Rectal smooth muscle tissue (tissue), 1 donor: ENCODE results near the gene EVPL.
A peak's percentile ranks its signal among the peaks of the same experiment; 100 is the strongest.

ENCODE experiments used
- H3K27ac ChIP-seq: one replicate; pipeline ENCODE4 v1.7.0; 2013; ENCODE audit warnings: low read depth, low read length, inconsistent platforms
- H3K27me3 ChIP-seq: one replicate; pipeline ENCODE4 v1.7.0; 2013; ENCODE audit warnings: low read length; ENCODE audit not compliant: control insufficient read depth, insufficient read depth
- H3K36me3 ChIP-seq: one replicate; pipeline ENCODE4 v1.7.0; 2013; ENCODE audit warnings: low read length; ENCODE audit not compliant: control insufficient read depth, insufficient read depth
- H3K4me1 ChIP-seq: one replicate; pipeline ENCODE4 v1.7.0; 2013; ENCODE audit warnings: low read length; ENCODE audit not compliant: control insufficient read depth, insufficient read depth
- H3K4me3 ChIP-seq: one replicate; pipeline ENCODE4 v1.7.0; 2013; ENCODE audit warnings: low read length
- H3K9ac ChIP-seq: one replicate; pipeline ENCODE4 v1.7.0; 2013; ENCODE audit warnings: low read length

Gene EVPL

GRCh38 chr17:76040376-76040775 lies 13.3 kb upstream of the EVPL start:
- H3K36me3 ChIP-seq = peaks cover 39% of the 10 kb centered on the region
- H3K9ac ChIP-seq = no peak overlapping the region
- H3K27ac ChIP-seq = peak overlapping the region; percentile 95
- no peak overlapping the region for H3K4me3 ChIP-seq
- peaks cover 37% of the 10 kb centered on the region for H3K4me1 ChIP-seq
- H3K27me3 ChIP-seq = no peaks in the 10 kb centered on the region

GRCh38 chr17:76039121-76039520 lies 12.0 kb upstream of the EVPL start:
- H3K9ac ChIP-seq = no peak overlapping the region
- H3K27ac ChIP-seq = peak overlapping the region; percentile 95
- no peaks in the 10 kb centered on the region for H3K27me3 ChIP-seq
- no peak overlapping the region for H3K4me3 ChIP-seq
- peaks cover 28% of the 10 kb centered on the region for H3K36me3 ChIP-seq
- peaks cover 49% of the 10 kb centered on the region for H3K4me1 ChIP-seq

GRCh38 chr17:76038050-76038449 lies 10.9 kb upstream of the EVPL start:
- Histone ChIP-seq H3K4me1 (peaks cover 60% of the 10 kb centered on the region), H3K4me3 (no peak overlapping the region), H3K27me3 (no peaks in the 10 kb centered on the region), H3K36me3 (peaks cover 25% of the 10 kb centered on the region), H3K9ac (no peak overlapping the region), H3K27ac (peak overlapping the region; percentile 95)

GRCh38 chr17:76036497-76037261 lies 9.6 kb upstream of the EVPL start:
- H3K27me3 ChIP-seq = no peaks in the 10 kb centered on the region
- peaks cover 23% of the 10 kb centered on the region for H3K36me3 ChIP-seq
- H3K9ac ChIP-seq = no peak overlapping the region
- H3K4me3 ChIP-seq = peak overlapping the region; percentile 11
- H3K4me1 ChIP-seq = peaks cover 60% of the 10 kb centered on the region
- H3K27ac ChIP-seq = peak overlapping the region; percentile 95

GRCh38 chr17:76034428-76035350 lies 7.6 kb upstream of the EVPL start:
- Histone ChIP-seq H3K4me1 (peaks cover 49% of the 10 kb centered on the region), H3K9ac (no peak overlapping the region), H3K27ac (peak overlapping the region; percentile 90), H3K4me3 (no peak overlapping the region), H3K36me3 (peaks cover 9% of the 10 kb centered on the region), H3K27me3 (no peaks in the 10 kb centered on the region)

- H3K36me3 ChIP-seq = no peaks in the 10 kb centered on the region
- peak overlapping the region; percentile 90 for H3K27ac ChIP-seq
- no peaks in the 10 kb centered on the region for H3K27me3 ChIP-seq
- no peak overlapping the region for H3K9ac ChIP-seq
- peaks cover 37% of the 10 kb centered on the region for H3K4me1 ChIP-seq
- H3K4me3 ChIP-seq = no peak overlapping the region
These were observed 6.0 kb upstream of the EVPL start for GRCh38 chr17:76033139-76033538.

- Histone ChIP-seq H3K27ac (peak overlapping the region; percentile 90), H3K4me3 (no peak overlapping the region), H3K27me3 (no peaks in the 10 kb centered on the region), H3K9ac (no peak overlapping the region), H3K4me1 (peaks cover 34% of the 10 kb centered on the region), H3K36me3 (no peaks in the 10 kb centered on the region)
These were observed 5.6 kb upstream of the EVPL start for GRCh38 chr17:76032780-76033108.

- no peak overlapping the region for H3K4me3 ChIP-seq
- H3K27me3 ChIP-seq = no peaks in the 10 kb centered on the region
- H3K36me3 ChIP-seq = no peaks in the 10 kb centered on the region
- H3K9ac ChIP-seq = no peak overlapping the region
- peak overlapping the region; percentile 18 for H3K27ac ChIP-seq
- H3K4me1 ChIP-seq = peaks cover 30% of the 10 kb centered on the region
These were observed 5.1 kb upstream of the EVPL start for GRCh38 chr17:76032073-76032779.

- no peaks in the 10 kb centered on the region for H3K27me3 ChIP-seq
- H3K4me3 ChIP-seq = peak overlapping the region; percentile 44
- peak overlapping the region; percentile 51 for H3K27ac ChIP-seq
- no peaks in the 10 kb centered on the region for H3K36me3 ChIP-seq
- H3K4me1 ChIP-seq = peaks cover 3% of the 10 kb centered on the region
- no peak overlapping the region for H3K9ac ChIP-seq
These were observed 370 bp downstream of the EVPL start for GRCh38 chr17:76026714-76027158.

- no peaks in the 10 kb centered on the region for H3K27me3 ChIP-seq
- H3K4me1 ChIP-seq = peaks cover 3% of the 10 kb centered on the region
- H3K4me3 ChIP-seq = no peak overlapping the region
- no peak overlapping the region for H3K9ac ChIP-seq
- no peak overlapping the region for H3K27ac ChIP-seq
- H3K36me3 ChIP-seq = no peaks in the 10 kb centered on the region
These were observed 1.8 kb downstream of the EVPL start for GRCh38 chr17:76025294-76025693.

GRCh38 chr17:76024353-76024752 lies 2.8 kb downstream of the EVPL start:
- Histone ChIP-seq H3K4me1 (no peaks in the 10 kb centered on the region), H3K36me3 (no peaks in the 10 kb centered on the region), H3K27me3 (no peaks in the 10 kb centered on the region), H3K27ac (no peak overlapping the region), H3K9ac (no peak overlapping the region), H3K4me3 (no peak overlapping the region)

- no peaks in the 10 kb centered on the region for H3K27me3 ChIP-seq
These were observed 3.2 kb downstream of the EVPL start for GRCh38 chr17:76023900-76024237.

More at GRCh38 chr17:76023900-76024237, 3.2 kb downstream of the EVPL start:
- no peaks in the 10 kb centered on the region for H3K4me1 ChIP-seq
- no peak overlapping the region for H3K9ac ChIP-seq
- H3K27ac ChIP-seq = no peak overlapping the region
- H3K36me3 ChIP-seq = no peaks in the 10 kb centered on the region
- no peak overlapping the region for H3K4me3 ChIP-seq
